ENCODE measurements around the gene PLEKHA6.

PLEKHA6 gene

GRCh38 chr1:204293605-204294337 is 66.0 kb downstream of the PLEKHA6 start:
- in situ Hi-C loops (cut with MboI; ENCODE audit: low sequenced_read_pairs) = loop anchor here (10.0 kb wide), 1 partner anchor 1279 kb away; no protein-coding TSS in a partner anchor

DNA sequence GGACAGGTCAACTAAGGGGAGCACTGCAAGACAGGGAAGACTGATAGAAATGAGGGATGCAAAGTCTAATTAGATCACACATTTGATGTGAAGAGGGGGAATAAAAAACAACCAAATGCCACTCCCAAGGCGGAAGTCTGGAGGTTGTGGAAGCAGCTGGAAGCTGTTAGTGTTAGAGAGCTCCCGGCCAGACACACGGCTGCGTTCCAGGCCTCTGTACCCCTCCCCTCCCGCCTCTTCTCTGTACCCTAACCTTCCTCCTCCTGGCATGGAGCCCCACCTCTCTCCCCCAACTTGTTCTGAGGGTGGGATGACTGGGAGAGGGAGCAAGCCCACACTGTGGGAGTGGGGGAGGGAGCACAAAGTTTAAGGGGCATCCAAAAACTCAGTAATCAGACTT is 67.0 kb downstream of the PLEKHA6 start:
- in situ Hi-C loops (cut with MboI; ENCODE audit: low sequenced_read_pairs) = loop anchor here (10.0 kb wide), 1 partner anchor 1278 kb away; no protein-coding TSS in a partner anchor

DNA sequence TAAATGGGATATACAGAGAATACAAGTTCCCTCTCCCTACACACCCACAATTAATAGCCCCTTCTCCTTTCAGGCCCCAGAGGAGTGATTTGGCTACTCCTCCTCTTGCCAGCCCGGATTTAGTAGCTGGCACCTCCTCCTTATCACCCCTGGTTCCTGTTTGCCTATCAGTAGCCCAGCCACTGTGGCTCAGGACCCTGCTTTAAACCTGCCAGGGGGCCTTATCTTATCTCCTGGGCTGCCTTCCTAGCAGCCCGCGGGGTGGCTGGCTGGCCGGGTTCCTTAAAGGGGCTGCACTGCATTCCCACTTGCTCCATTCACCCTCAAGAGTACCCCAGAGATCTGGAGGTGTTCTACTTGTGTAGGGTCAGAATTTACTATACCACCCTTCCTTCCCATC is 70.4 kb downstream of the PLEKHA6 start:
- in situ Hi-C loops (cut with MboI; ENCODE audit: low sequenced_read_pairs) = no loop called here

DNA sequence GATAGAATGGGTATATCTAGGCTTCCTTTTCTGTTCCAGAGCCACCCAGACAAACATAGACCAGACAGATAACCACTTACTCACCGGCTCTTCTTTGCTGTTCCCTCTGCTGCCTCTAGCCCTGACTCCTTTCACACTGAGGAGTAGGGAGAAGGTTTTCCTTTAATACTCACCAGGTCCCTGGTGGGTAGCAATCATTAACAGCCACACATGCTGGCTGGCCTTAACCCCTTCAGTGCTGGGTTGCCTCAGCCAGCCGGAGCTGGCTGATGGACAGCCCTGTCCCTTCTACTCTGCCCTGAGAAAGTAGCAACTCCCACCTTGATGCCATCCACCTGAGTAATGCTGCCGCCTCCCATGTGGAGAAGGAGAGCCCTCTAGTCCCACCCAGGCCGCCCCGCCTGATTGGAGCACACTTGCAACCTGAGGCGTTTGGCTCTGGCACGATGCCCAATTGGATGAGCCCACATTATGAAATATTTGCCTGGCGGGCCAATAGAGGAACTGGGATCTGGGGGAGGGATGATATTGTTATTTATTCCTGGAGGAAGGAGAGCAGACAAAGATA is 71.6 kb downstream of the PLEKHA6 start:
- in situ Hi-C loops (cut with MboI; ENCODE audit: low sequenced_read_pairs) = no loop called here

DNA sequence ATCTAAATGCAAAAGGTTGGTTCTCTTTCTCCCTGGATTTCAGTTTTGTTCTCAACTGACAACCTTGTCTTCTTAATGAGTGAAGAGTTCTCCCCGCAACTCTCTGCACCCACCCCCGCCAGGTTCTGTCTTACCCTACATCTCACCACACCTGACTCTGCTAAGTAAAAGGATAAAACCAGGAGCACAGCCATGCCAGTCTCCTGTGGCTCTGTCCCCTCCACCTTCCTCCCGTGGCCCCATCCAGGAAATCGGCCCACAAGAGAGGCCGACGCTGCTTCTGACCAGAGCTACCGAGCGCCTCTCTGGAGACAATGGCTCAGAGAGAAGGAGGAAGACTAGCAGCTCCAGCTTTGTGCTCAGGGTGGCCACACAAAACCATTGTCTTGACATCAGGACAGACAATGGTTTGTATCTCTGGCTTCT is 72.2 kb downstream of the PLEKHA6 start:
- in situ Hi-C loops (cut with MboI; ENCODE audit: low sequenced_read_pairs) = no loop called here

- in situ Hi-C loops (cut with MboI; ENCODE audit: low sequenced_read_pairs) = no loop called here
Observed at GRCh38 chr1:204286831-204287421, 72.8 kb downstream of the PLEKHA6 start.

GRCh38 chr1:204286315-204286714 is 73.4 kb downstream of the PLEKHA6 start:
- in situ Hi-C loops (cut with MboI; ENCODE audit: low sequenced_read_pairs) = no loop called here

- in situ Hi-C loops (cut with MboI; ENCODE audit: low sequenced_read_pairs) = no loop called here
Observed at GRCh38 chr1:204285436-204286305, 74.1 kb downstream of the PLEKHA6 start.

DNA sequence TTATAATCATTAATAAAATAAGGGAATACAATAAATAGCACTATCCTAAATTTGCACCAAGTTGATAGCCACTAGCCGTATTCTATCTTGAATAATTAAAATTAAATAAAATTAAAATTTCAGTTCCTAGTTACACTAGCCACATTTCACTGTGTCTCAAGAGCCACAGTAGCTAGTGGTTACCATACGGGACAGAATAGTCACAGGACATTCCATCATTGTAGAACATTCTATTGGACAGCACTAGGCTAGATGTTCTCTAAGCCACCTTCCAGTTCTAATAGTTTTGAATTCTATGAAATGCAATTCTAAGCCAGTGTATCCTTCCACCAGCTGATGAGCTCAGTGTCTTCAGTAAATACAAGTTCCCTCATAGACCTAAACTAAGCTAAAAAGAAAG is 74.8 kb downstream of the PLEKHA6 start:
- in situ Hi-C loops (cut with MboI; ENCODE audit: low sequenced_read_pairs) = no loop called here

DNA sequence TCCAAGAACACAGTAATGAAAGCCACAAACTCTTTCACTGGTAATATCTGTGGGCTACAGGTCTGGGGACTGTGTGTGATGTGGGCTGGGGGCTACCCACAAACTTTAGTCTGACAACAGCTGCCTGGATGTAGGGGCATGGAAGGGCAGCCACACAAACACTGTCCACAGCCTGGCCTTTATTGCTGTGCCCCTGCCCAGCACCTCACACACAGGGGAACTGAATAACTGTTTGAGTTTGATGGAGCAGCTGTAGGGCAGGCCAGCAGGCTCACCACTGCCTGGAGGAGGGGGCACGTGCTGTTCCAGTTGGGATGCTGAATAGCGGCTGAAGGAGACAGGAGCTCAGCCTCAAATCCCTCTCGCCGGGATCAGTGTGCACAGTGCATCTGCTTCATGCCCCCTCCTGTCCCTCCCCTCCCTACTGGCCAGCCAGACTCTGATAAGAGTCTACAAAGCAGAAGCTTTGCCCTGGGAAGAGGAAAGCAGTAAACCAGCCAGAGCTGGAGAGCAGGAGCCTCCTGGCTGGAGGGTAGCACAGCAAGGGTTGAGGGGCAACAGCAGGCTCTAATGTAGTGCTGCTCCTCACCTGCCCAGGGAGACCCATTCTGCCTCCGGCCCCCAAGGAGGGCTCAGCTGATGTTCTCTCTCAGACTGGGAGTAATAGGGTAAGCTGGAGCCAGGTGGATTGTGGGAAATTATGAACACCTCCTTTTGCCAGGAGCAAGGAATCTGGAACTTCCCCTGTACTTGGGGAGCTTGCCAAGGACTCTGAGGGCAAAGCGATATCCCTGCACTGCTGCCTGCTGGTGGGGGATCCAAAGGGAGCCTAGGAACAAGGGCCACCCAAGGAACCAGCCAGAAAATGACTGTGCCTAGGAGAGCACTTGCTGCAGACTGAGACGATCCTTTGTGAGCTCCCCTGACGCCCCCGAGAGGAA is 75.7 kb downstream of the PLEKHA6 start:
- in situ Hi-C loops (cut with MboI; ENCODE audit: low sequenced_read_pairs) = no loop called here

DNA sequence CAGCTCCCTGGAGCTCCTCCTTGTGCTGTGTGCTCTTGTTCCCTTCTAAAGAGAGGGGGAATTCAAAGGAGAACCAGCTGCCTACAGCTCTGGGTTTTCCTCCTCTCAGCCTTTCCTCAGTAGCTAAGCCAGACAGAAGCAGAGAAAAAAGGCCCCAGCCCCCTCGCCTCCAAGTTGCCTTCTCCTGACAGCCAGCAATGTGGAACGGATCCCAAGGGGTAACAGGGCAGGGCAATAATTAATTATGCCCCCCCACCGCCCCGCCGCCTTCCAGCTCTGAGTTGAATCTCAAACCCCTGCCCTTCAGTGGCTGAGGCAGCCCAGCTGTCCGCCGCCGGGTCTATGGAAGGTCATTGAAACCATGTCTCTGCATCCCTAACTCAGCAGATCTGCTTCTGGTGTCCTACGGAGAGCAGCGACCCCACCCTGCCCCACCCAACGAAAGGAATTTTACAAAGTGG is 76.9 kb downstream of the PLEKHA6 start:
- in situ Hi-C loops (cut with MboI; ENCODE audit: low sequenced_read_pairs) = no loop called here

GRCh38 chr1:204280099-204280961 is 79.4 kb downstream of the PLEKHA6 start:
- in situ Hi-C loops (cut with MboI; ENCODE audit: low sequenced_read_pairs) = no loop called here

GRCh38 chr1:204278958-204279357 is 80.8 kb downstream of the PLEKHA6 start:
- in situ Hi-C loops (cut with MboI; ENCODE audit: low sequenced_read_pairs) = no loop called here

- in situ Hi-C loops (cut with MboI; ENCODE audit: low sequenced_read_pairs) = no loop called here
Observed at GRCh38 chr1:204278251-204278650, 81.5 kb downstream of the PLEKHA6 start.

- in situ Hi-C loops (cut with MboI; ENCODE audit: low sequenced_read_pairs) = no loop called here
Observed at GRCh38 chr1:204277563-204278219, 82.0 kb downstream of the PLEKHA6 start.

- in situ Hi-C loops (cut with MboI; ENCODE audit: low sequenced_read_pairs) = no loop called here
Observed at GRCh38 chr1:204275695-204276370, 83.9 kb downstream of the PLEKHA6 start.

DNA sequence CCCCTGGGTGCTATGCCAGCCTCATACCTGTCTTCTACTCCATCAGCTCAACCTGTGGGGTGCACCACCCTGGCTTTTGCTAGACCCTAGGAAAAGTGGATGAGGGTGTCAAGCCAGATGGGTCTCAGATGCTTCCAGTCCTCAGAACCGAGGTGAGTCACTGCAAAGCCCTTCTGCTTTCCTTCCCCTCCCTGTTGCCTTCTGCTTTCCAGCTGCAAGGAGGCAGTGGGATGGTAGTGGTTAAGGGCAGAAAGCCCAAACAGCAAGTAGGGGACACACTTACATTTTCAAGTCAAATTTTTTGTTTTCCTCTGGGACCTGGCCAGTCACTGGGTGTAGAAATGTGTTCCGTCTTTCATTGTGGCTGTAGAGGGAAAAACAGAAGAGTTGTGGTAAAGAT is 85.3 kb downstream of the PLEKHA6 start:
- in situ Hi-C loops (cut with MboI; ENCODE audit: low sequenced_read_pairs) = loop anchor here (25.0 kb wide), 1 partner anchor 1537 kb away; no protein-coding TSS in a partner anchor

- in situ Hi-C loops (cut with MboI; ENCODE audit: low sequenced_read_pairs) = loop anchor here (25.0 kb wide), 1 partner anchor 1535 kb away; no protein-coding TSS in a partner anchor
Observed at GRCh38 chr1:204272505-204272904, 87.2 kb downstream of the PLEKHA6 start.
